ENCODE results near the gene PHF14. TPM values are rescaled to one million over a fixed set of nuclear protein-coding genes. Genes with fewer than 3 reads are reported as not detected.
"Not testable (repeated sequence)": the region's sequence is repeated elsewhere in the genome, so short reads cannot be mapped to it uniquely, and the experiment has no call there.

The PHF14 gene
- total RNA-seq, 1 donor from 2014 or later: 63.9 TPM

GRCh38 chr7:10939237-10939910 lies 34.3 kb upstream of the PHF14 start:
- Mint-ChIP-seq H3K4me3 (ENCODE audit: low read depth) (no peak overlapping the region), H3K27ac (no peak overlapping the region), H3K9me3 (ENCODE audit: low read depth) (no peaks in the 10 kb centered on the region), H3K4me1 (ENCODE audit: low read depth) (peaks cover 5% of the 10 kb centered on the region), H3K27me3 (no peaks in the 10 kb centered on the region), H3K36me3 (ENCODE audit: insufficient read depth) (no peaks in the 10 kb centered on the region)
- TF ChIP-seq CTCF (IDR thresholded peaks at IDR 0.05; ENCODE audit: unreplicated experiment): no peak
- no peak for DNase-seq (ENCODE audit: low spot score, unreplicated experiment)

GRCh38 chr7:10939911-10940703 lies 33.6 kb upstream of the PHF14 start:
- Mint-ChIP-seq H3K4me1 (ENCODE audit: low read depth) (peaks cover 5% of the 10 kb centered on the region), H3K27me3 (no peaks in the 10 kb centered on the region), H3K36me3 (ENCODE audit: insufficient read depth) (no peaks in the 10 kb centered on the region), H3K27ac (no peak overlapping the region), H3K9me3 (ENCODE audit: low read depth) (no peaks in the 10 kb centered on the region), H3K4me3 (ENCODE audit: low read depth) (no peak overlapping the region)
- TF ChIP-seq CTCF (IDR thresholded peaks at IDR 0.05; ENCODE audit: unreplicated experiment): no peak
- DNase-seq (ENCODE audit: low spot score, unreplicated experiment): peak; percentile 84

DNA sequence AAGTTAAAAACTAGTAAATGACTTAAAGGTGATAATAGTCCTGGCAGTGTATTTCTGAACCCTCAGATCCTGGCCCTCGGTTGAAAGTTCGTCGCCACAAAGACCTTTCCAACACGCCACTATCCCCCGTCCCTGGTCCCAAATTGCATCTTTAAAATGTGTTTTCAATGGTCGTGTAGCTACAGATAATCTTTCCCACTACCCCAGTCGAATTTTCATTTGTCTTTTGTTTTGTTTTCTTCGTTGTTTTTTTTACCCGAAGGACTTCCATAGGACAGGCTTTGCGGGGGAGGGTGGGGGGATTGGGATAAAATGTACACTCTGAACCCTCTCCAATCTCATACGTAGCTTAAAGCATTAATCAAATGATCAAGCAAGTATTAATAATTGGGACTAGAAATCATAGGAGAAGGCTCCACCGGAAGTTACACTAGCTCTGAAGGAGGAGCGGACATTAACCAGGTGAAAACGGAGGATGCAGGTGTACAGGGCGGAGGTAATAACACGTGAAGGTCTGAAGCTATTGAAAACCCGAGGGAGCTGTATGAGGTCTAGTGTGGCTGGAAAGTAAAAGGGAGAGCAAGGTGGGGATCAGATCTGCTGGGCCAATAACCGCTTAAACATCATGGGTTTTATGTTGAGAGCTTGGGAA lies 32.8 kb upstream of the PHF14 start:
- H3K9me3 Mint-ChIP-seq (ENCODE audit: low read depth): no peaks in the 10 kb centered on the region
- H3K4me1 Mint-ChIP-seq (ENCODE audit: low read depth): peaks cover 5% of the 10 kb centered on the region
- no peak overlapping the region for H3K27ac Mint-ChIP-seq
- no peaks in the 10 kb centered on the region for H3K36me3 Mint-ChIP-seq (ENCODE audit: insufficient read depth)
- no peak overlapping the region for H3K4me3 Mint-ChIP-seq (ENCODE audit: low read depth)
- no peak for DNase-seq (ENCODE audit: low spot score, unreplicated experiment)
- no peak for TF ChIP-seq CTCF (IDR thresholded peaks at IDR 0.05; ENCODE audit: unreplicated experiment)
- no peaks in the 10 kb centered on the region for H3K27me3 Mint-ChIP-seq

DNA sequence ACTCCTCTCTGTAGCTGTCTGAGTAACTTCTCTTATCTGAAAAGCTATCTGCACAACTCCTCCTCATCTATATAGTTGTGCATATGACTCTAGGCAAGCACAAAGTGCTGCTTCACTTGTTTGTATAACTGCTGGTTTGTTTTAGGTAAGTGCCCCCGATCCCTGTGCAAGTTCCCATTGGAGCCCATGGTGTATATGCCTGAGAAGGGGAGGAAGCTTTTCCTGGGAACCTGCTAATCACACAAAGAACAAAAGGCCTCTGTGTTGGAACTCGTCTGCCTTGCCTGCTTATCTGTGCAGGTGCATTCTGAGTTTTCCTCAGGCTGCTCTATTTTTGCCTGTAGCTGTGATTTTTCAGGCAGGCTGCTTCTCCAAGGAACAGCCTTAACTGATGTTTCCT lies 23.2 kb upstream of the PHF14 start:
- H3K27me3 Mint-ChIP-seq: no peaks in the 10 kb centered on the region
- no peak for TF ChIP-seq CTCF (IDR thresholded peaks at IDR 0.05; ENCODE audit: unreplicated experiment)
- H3K4me1 Mint-ChIP-seq (ENCODE audit: low read depth): peaks cover 1% of the 10 kb centered on the region
- H3K27ac Mint-ChIP-seq: no peak overlapping the region
- H3K4me3 Mint-ChIP-seq (ENCODE audit: low read depth): no peak overlapping the region
- DNase-seq (ENCODE audit: low spot score, unreplicated experiment): no peak
- H3K36me3 Mint-ChIP-seq (ENCODE audit: insufficient read depth): no peaks in the 10 kb centered on the region
- peaks cover 5% of the 10 kb centered on the region for H3K9me3 Mint-ChIP-seq (ENCODE audit: low read depth)

DNA sequence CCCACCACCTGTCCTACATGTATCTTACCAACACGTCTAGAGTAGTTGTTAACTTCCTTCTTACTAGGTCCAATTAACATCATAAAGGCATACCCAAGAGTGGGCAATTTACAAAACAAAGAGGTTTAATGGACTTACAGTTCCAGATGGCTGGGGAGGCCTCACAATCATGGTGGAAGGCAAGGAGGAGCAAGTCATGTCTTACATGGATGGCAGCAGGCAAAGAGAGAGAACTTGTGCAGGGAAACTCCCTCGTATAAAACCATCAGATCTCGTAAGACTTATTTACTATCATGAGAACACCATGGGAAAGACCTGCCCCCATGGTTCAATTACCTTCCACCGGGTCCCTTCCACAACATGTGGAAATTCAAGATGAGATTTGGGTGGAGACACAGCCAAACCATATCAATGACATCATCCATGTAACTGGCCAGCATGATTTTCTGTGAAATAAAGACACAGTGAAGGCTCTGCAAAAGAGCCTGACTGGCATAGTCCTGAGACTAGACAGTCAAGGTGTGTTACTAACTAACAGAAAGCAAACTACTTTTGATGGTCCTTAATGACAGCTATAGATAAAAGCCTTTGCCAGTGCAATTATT lies 22.6 kb upstream of the PHF14 start:
- not testable (repeated sequence) for H3K9me3 Mint-ChIP-seq (ENCODE audit: low read depth); H3K4me1 Mint-ChIP-seq (ENCODE audit: low read depth); H3K27me3 Mint-ChIP-seq; H3K27ac Mint-ChIP-seq; H3K4me3 Mint-ChIP-seq (ENCODE audit: low read depth); H3K36me3 Mint-ChIP-seq (ENCODE audit: insufficient read depth); DNase-seq (ENCODE audit: low spot score, unreplicated experiment)

Data from progenitor cell of endocrine pancreas (in vitro differentiated cells).